NCI-H524 (cell line): ENCODE measurements around the gene TNF.
A peak's percentile ranks its signal among the peaks of the same experiment; 100 is the strongest.
"Not testable (repeated sequence)": the region's sequence is repeated elsewhere in the genome, so short reads cannot be mapped to it uniquely, and the experiment has no call there.

Source experiments
- DNase-seq, 2 experiments: peaks; one replicate each; lab custom pipeline; 2025; lab: John Stamatoyannopoulos, UW

TNF gene

GRCh38 chr6:31588871-31589650 lies 13.7 kb downstream of the TNF start:
- peak in 1 of 2 experiments; percentile 28 for DNase-seq

DNA sequence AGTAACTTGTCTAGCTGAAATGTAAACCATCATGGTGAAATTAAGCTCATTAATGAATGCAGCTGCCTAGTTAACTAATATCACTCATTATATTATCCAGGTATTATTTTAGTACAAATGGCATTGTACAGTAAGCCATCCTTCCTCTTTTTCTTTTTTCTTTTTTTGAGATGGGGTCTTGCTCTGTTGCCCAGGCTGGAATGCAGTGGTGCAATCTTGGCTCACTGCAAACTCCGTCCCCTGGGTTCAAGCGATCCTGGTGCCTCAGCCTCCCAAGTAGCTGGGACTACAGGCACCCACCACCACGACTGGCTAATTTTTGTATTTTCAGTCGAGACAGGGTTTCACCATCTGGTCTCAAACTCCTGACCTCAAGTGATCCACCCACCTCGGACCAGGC lies 15.3 kb downstream of the TNF start:
- DNase-seq: not testable (repeated sequence)

DNA sequence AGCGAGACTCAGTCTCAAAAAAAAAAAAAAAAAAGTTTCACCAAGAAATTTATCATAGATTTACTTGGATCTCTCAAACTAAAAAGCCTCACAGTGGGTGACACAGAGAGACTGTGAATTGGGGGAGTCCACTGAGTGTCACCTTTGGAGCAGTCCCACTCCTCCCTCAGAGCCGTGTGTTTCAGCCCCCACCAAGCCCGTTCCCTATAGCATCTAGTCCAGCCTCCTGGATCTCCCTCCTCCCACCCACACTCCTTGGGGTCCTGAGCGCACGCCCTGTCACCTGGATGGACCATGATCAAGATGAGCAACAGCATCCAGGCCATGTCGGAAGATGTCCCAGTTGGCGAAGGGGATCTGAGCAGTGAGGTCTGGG lies 17.0 kb downstream of the TNF start:
- DNase-seq: no peak

- DNase-seq: peak in 1 of 2 experiments; percentile 41
Observed at GRCh38 chr6:31597006-31597405, 21.6 kb downstream of the TNF start.

DNA sequence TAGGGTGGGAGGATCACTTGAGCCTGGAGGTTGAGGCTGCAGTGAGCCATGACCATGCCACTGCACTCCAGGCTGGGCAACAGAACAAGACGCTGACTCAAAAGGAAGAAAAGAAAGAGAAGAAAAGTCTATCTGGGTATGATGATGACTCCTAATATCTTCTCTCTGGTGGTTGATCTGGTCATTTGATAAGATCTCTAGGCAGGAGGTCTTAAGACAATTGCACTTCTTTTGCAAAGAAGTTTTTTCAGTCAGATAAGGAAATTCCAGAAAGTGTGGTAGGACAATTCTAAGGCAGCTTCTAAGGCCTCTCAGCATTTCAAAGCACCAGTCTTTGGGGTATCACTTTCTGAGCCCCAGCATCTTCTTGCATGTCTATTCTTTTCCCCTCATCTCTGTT lies 32.0 kb downstream of the TNF start:
- DNase-seq: no peak

DNA sequence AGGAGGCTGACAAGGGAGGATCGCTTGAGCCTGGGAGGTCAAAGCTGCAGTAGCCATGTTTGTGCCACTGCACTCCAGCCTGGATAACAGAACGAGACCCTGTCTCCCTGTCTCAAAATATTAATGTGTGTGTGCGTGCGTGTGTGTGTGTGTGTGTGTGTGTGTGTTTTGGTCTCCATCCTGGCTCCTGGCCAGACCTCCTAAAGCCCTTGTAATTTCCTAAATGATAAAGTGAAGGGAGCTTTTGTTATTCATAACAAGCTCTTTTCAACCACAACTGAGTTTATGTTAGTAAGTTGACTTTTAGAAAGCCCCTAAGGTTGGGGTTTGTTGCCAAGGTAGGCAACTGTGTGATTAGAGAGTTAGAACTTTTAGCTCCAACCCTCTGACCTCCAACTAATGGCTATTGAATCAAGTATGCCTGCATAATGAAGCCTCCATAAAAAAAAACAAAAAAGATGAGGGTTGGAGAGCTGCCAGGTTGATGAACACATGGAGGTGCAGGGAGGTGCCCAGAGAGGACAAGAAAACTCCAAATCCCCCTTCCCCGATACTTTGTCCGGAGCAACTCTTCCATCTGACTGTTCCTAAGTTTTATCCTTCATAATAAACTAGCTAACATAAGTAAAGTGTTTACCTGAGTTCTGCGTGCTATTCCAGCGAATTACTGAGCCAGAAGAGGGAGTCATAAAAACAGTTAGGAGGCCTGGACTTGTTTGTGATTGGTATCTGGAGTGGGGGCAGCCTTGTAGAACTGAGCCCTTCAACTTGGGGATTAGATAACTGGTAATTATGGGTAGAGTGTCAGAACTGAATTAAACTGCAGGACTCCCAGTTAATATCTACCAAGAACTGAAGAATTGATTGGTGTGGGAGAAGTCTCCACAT lies 34.4 kb downstream of the TNF start:
- DNase-seq: no peak

DNA sequence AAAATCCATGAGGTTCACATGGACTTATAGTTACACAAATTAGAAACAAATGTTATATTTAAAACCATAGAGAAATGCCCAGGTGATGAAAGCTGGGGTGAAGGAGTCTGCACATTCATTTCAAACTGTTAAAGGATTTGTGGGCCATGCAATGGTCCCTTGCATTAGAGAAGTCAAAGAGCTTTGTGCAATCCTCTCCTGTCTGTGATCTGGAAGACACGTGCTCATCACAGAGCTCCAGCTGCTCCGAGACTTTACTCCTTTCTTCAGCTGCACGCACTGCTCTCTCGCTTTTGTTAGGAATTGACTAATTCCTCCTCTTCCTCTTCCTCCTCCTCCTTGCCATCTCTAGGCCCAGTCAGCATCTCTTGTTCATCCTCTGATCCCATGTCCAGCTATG lies 35.6 kb downstream of the TNF start:
- no peak for DNase-seq

DNA sequence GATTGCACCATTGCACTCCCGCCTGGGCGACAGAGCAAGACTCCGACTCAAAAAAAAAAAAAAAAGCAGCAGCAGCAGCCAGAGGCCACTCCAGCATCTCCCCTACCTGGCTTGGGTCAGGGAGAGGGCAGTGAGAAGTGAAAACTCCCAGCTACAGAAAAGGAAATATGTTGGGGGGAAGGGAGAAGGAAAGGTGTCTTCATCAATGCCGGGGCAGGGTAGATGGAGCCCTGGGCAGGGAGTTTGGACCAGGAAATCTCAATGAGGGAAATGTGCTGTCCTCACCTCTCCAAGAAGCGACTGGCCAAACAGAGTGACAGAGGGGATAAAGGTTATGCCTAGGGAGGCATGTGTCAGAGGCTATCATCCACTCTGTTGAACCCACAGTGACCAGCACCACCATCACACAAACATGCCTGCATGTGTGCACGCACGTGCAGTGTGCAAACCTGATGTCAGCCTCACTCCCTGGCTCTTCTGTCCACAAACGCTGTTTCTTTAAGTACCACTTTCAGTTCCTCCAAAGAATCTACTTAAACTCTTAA lies 38.8 kb downstream of the TNF start:
- DNase-seq: no peak

DNA sequence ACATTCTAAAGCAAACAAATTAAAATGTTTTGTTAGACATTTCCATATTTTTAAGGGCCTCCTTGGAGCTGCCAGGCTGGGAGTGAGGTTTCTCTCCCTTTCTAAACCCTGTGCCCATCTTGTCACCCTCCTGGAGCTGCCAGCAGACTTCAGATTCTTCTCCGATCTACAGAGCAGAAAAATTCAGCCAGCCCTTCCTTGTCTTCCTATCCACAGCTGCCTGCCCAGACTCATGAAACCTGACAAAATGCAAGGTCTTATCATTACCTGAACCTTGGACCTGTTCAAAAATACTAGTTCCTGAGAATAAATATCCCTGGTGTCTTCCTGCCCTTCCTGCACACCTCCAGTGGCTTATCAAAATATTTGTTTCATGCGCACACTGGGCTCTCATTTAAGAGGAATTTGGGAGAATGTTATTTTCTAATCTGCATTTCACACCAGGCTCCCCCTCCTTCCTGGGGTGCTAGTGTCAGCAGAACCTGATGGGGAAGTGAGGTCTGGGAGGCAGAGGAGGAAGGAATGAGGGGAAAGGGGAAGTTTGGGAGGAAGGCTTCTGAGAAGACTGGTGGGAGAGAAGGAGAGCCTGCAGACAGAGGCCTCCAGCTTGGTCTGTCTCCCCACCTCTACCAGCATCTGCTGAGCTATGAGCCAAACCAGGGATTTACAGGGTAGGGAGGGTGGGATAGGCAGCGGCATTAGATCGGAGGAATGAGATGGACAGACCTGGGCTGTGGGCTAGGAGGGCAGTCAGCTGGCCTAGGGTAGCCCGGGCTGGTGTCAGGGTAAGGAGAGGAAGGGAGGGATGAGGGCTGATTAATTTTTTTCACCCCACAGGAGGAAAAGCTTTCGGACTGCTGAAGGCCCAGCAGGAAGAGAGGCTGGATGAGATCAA lies 39.6 kb downstream of the TNF start, which contains the start of gene AIF1:
TSS of gene AIF1 (plus strand) at position 551 of the 895 bp plus-strand sequence. CDS start at position 647, 96 bp downstream.
- DNase-seq: no peak

GRCh38 chr6:31615748-31616147 lies 40.4 kb downstream of the TNF start:
- DNase-seq: no peak

GRCh38 chr6:31617010-31617409 lies 41.6 kb downstream of the TNF start:
- peak in 1 of 2 experiments; percentile 29 for DNase-seq

DNA sequence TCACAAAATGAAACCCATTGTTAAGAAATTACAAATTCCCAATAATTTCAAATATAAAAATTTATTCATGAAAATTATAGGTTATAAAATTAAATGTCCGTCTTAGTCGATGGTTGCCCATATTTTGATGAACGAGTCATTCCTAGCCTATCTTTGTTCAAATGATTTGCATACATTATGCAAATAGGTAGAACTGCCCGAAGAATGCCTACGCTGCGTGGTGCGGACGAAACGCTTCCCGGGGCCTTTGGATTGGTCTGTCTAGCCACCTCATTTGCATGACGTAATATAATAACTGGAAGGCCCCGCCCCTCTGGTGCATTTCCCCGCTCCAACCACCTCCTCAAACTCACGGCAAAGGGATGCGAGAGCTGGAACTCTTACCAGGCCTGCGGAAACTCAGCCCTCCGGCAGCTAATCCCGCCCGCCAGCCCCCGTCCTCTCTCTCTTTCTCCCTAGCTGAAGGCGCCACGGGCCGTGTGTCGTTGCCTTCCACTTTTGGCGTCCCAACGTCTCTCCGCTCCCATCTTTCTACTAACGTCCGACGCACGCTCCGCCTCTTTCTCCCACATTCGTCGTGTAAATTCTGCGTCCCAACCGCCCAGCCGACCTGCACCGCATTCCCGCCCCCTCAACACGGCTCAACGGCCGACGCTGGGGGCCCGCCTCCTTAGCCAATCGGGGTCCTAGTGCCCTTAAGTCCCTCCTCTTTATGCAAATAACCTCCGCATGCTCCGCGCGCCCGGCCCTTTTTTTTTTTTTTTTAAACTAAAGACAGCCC lies 44.6 kb downstream of the TNF start:
- DNase-seq: peak; percentile 98

- DNase-seq: peak in 1 of 2 experiments; percentile 75
Observed at GRCh38 chr6:31620586-31621319, 45.4 kb downstream of the TNF start, which contains the start of gene PRRC2A. PRRC2A (plus strand) TSS chr6:31620715; CDS start chr6:31622790, 2,075 bp downstream.

DNA sequence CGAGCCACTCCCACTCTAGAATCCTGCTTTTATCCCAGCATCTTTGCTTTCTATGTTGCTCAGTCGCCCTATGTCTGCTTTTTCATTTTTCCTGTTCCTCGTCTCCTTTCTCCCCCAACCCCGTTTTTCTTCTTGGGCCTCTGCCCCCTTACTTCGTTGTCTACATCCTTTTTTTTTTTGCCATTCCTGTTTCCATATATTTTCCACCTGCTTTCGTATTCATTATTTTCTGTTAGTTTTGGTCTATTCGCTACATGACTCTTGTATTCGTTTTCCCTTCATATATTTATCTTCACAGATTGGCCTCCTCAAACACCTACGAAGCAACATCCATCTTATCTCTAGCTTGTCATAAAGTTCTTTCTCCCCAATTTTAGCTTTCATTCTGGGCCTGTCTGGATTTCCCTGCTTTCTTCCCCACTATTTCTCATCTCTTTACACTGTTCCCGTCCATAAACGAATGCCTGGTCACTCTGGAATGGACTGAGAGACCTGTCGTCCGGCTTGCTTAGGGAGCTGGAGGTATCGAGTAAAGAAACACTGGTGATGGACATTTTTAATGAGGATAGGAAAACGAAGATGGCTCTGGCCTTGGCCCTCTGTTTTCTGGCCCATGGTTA lies 46.1 kb downstream of the TNF start:
- DNase-seq: no peak

- DNase-seq: no peak
Observed at GRCh38 chr6:31621991-31622390, 46.6 kb downstream of the TNF start.

GRCh38 chr6:31622684-31623091 lies 47.3 kb downstream of the TNF start:
- DNase-seq: no peak

- no peak for DNase-seq
Observed at GRCh38 chr6:31624070-31624469, 48.7 kb downstream of the TNF start.

DNA sequence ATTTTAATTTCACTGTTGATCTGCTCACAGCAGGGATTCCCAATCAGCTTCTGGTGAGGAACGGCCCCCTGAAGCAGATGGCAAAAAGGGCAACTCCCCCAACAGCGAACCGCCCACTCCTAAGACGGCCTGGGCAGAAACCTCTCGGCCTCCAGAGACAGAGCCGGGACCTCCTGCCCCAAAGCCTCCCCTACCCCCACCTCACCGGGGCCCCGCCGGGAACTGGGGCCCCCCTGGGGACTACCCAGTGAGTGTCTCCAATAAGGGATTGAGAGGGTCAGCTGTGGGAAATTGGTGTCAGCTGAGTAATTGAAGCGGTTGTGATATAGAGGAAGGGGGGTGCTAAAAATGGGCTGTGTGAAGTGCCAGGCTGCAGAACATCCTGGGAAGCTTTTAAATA lies 51.6 kb downstream of the TNF start:
- no peak for DNase-seq

DNA sequence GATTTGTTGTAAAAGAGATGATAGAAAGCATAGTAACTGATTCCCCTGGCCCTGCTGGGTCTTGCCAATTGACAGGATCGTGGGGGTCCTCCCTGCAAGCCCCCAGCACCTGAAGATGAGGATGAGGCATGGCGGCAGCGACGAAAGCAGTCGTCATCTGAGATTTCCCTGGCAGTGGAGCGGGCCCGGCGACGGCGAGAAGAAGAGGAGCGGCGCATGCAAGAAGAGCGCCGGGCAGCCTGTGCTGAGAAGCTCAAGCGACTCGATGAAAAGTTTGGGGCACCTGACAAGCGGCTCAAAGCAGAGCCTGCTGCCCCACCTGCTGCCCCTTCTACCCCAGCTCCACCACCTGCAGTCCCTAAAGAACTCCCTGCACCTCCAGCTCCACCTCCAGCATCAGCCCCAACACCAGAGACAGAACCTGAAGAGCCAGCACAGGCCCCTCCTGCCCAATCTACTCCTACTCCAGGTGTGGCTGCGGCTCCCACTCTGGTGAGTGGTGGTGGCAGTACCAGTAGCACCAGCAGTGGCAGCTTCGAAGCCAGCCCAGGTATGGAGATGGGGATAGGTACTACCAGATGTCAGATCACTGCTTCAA lies 52.4 kb downstream of the TNF start:
- no peak for DNase-seq
